DMS153 (cell line): ENCODE measurements around the gene AIM2.
"Not testable (repeated sequence)": the region's sequence is repeated elsewhere in the genome, so short reads cannot be mapped to it uniquely, and the experiment has no call there.

ENCODE experiments used
- DNase-seq: peaks from one replicate; lab custom pipeline; 2025; lab: John Stamatoyannopoulos, UW

Gene AIM2

DNA sequence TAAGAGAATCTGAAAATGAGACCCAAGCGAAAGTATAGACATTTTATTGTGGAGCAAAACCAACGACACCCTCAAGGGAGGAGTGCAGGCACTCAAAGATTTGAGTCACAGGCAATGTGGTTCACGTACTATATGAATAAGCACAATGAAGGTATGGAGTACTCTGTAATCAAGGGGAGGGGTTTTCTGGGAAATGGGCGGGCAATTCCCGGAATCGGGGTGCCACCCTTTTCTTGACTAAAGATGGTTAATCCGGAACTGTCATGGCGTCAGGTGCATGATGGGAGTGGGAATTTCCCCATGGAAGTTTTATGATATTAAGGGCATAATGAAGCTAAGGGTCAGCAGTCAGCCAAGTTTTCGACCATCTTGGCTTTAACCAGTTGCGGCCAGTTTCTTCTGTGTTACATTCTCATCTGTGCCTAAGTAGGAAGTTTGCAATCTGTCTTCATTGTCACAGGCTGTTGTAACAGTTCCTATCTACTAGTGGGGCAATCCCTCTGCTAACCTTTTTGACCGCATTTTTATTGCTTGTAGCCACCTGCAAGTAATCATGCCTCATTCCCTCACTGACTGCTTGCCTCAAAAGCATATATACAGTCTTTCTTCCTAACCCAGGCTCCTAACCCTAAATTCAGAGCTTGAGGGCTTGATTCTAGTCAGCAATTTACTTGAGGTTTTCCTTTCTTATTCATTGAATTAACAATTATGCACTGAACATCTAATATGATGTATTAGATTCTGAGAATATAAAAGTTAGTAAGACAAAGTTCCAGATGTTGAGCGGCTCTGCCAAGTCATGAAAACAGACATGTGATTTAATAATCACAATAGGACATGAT, 775 bp upstream of the AIM2 start:
- no peak for DNase-seq

DNA sequence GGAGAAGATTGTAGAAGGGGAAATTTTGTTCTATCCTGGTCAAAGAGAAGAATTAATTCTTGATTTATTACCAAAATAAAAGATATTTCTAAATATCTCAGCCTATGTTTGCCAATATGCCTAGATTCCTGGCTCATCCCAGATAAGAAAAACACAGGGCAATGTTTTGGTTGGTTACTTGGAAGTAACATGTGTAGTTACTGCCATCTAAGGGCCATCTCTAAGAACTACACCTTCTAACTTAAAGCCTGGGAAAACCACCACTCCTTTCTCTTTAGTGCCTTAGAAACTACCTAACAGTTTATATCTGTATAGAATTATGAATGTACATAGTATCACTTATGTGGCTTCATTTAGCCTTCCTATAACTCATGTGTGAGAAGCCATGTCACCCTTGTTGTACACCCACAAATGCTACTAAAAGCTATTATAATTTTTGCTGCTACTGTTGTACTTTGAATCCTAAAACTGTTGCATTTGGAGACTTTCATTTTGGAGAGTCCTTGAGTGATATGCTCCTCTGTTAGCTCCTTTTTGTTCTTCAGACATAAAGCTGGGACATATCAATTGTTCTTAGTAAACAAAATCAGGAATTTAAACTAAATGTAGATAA, 4.5 kb downstream of the AIM2 start:
- DNase-seq, result peak; percentile 70

DNA sequence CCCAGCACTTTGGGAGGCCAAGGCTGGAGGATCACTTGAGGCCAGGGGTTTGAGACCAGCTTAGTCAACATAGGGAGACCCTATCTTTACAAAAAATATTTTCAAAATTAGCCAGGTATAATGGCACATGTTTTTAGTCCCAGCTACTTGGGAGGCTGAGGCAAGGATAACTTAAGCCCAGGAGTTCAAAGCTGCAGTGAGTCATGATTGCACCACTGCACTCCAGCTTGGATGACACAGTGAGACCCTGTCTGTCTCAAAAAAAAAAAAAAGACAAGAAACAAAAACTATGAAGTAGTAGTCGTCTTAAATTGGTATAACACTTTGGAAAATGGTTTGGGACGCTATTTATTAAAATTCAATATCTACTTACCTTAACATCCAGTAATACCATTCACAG, 7.7 kb downstream of the AIM2 start:
- DNase-seq, result no peak

DNA sequence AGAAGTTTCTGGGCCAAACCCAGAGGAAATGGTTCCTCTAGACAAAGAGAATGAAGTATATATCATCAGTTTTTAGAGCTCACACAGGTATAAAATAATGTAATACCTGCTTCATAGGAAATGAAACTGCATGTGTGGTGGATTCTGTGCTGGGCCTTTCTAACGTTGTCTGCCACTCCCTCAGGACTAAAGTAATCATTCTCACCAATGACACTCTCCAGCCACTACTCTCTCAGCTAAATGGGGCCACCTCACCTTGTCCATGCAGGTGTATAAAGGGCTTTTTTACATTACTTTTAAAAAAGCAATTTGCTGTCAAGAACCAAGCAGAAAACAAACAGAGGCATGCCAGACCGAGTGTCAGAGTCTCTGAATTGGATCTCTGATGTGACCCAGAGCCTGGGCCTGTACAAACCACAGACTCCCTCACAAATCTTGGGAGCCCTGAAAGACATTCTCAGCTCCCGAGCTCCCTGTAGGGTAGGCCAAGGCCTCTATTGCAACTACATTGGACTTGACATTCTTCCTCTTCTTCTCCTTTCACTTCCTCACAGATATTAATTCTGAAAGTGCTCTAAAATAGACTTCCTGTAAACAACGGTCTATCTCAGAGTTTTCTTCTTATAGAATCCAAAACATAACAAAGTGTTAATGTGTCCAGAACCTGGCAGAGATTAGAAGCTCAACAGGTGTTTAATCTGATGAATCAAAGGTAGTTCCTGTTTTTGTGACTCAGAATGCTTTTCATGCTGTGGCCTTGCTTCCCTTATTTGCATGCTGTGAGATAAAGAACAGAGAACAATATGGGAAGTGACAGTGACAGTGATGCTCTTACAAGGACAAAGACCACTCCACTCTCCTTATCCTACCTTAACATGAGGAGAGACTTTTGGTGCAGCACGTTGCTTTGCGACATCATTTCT, 8.6 kb downstream of the AIM2 start:
- DNase-seq, result no peak

DNA sequence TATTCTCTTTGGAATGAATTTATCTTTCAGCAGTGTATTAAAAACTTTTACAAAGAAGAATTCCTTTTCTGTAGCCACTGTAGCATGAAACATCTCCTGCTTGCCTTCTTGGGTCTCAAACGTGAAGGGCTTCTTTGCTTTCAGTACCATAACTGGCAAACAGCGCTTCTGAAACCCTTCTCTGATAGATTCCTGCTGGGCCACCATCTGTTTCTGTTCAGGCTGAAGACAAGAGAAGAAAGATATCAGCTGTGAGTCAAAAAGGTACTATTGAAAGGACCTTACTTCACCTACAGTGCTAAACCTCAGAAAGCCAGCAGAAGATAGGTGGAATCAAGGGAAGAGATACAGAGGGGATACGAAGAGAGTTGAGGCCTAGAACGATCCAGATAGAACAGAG, 10.5 kb downstream of the AIM2 start:
- DNase-seq, result no peak

DNA sequence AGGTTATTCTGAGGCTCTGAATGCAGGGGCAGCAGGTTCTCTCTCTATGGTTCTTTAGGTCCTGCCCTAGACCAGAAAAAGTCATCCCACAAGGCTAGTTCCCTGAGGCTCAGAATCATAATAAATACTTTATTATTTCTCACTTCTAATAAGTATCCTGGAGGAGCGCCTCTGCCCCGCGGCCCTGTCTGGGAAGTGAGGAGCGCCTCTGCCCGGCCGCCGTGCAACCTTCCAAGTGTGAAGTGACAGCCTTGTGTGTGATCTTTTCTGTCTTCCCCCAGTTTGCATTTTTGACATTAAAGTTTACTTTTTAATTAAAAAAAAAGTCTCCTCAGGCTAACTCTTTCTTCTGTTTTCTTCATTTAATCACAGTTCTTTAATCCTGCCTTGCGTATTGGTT, 11.5 kb downstream of the AIM2 start:
- no peak for DNase-seq

DNA sequence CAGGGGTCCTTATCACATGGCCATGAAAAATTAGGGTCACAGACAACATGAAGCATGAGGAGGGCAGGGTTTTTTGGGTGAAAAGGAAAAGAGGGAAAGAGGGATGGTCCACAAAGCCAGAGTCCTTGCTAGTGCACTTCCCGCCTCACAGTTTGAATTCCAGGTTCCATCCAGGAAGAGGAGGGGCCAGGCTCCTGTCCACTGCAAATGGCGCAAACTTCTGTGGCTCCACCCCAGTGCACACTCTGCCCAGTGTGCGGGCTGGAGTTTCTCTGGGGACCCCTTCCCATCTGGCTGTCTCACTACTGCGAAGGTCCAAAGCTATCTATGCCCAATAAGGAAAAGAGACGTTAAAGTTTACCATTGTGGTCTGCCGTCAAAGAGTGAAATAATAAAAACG, 17.8 kb downstream of the AIM2 start:
- no peak for DNase-seq

DNA sequence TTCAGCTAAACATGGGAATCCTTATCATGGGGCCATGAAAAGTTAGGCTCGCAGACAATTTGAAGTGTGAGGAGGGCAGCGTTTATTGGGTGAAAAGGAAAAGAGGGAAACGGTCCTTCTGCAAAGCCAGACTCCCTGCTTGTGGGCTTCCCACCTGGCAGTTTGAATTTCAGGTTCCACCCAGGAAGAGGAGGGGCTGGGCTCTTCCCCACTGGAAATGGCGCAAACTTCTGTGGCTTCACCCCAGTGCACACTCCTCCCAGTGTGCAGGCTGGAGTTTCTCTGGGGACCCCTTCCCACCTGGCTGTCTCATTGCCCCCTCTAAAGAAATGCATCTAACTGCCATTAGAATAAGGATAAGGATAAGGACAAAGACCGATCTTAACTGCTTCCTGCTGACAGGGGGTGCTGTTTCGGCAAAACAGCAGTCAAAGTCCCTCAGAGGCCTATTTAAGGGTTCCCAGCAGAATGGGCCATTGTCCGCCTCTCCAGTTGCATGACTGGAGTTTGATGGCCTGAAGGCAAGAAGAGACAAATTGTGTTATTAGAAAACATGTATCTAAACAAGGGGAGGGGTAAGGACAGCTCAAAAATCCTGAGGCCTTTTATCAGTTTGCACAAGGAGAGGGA, 20.4 kb downstream of the AIM2 start:
- DNase-seq, result no peak

DNA sequence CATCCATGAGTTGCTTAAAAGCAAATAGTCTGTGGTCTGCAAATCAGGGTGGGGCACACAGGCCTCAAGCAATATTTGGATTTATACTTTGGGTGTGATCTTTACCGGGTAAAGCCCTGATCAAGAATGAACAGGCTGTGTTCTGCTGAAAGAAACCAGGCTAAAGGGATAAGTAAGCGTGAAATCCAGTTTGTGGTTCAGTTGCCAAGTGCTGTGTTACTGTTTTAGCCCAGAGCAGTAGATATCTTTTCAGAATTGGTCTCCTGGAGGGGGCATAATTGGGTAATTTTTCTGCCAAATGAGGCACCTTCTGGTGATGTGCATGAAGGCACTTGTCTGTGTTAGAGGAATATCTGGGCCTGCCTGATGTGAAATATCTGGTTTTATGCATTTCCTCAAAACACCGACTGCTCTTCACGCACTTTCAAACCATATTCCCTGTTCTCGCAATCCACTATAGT, 21.4 kb downstream of the AIM2 start:
- DNase-seq, result no peak

DNA sequence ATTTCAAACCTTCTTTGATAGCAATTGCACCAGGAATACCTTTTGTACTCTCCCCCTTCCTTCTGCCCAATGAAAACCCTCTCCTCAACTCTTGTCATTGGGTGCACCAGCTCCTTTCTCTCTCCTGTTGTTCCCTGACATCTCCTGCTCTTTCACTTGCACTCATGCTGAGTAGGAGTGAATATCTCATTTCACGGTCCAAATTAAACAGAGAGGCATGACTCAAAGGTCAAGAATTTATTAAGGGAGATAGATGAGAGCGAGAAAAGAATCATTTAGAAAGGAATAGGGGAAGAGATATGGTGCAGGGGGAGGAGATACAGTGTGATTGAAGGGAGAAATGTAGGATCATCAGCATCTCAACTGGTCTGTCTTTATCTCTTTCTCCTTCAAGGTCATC, 22.1 kb downstream of the AIM2 start:
- no peak for DNase-seq

DNA sequence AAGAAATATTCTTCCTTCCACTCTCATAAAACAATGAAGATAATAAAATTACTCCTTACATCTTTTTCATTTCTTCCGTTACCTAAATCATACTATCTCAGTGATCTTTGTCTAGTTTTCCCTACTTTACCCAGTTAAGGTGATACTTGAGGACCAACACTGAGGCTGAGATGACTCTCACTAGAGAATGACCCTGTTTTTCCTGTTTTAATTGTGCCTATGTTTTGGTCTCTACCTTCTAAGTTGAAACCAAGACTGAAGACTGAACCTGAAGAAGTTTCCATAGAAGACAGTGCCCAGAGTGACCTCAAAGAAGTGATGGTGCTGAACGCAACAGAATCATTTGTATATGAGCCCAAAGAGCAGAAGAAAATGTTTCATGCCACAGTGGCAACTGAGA, 25.1 kb downstream of the AIM2 start:
- no peak for DNase-seq

DNA sequence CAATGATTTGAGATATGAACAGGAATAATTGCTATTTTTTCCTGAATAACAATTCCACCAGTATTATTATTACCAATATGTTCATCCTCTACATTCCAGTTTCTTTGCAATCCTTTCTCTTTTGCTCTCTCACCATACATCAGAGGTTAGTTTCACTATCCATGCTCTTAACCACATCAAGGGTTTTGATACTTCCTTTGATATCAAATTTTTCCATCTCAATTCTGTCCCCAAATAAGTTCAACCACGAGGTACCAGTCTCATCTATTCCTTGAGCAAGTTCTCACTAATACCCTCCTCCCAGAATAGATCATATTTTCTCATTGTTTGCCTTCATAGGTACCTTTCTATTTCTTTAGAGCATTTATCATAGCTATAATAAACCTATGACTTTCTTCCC, 30.1 kb downstream of the AIM2 start:
- DNase-seq, result not testable (repeated sequence)

DNA sequence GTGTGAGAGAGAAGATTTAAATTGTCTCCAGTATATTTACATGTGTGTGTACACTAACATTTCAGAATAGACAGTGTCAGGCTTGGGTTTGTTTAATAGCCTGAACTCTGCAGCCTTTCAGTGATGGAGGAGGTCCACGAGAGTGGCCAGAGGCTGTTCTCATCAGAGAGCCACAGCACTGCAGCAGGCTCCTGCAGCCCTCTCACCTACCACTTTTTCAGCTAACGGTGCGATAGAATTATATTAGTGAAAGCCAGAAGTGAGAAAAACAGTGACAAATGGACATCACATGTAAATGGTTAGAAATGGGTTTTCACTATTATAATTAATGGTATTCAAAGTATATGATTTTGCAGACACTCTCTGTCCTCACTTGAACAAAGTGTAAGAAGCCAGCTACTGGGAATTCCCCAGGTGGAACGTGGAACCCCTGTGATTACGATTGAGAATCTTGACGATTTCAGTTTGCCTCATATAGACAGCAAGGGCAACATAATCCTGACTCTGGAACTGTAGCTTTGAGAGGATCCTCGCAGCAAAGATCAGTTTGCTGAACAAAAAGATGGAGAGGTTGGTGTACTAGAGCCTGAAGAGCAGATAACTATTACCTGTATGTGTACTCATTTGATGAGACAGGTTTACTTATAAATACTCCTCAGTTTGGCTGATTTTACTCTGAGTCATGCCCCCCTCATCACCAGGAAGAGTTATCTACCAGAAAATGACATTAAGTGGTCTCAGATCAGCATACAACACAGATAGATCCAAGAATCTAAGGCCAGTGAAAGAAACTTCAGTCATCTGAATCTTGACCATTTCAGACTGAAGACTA, 35.5 kb downstream of the AIM2 start:
- no peak for DNase-seq

DNA sequence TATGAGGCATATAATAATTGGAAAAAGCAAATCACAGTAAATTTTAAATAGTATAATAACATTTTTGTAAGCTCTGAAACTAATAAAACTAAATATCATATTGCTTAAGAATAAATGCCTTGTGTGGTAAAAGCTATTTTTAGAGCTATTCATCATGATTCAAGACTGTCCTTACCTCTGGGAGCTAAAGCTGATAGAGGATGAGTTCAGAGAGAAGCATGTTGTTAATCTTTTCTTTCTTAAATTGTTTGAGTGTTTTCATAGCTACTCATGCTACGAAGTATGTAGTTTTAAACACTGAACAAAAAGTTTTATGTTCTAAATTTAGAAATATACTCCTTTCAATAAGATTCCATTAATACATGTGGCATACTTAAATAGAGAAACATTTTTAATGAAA, 36.4 kb downstream of the AIM2 start:
- no peak for DNase-seq

DNA sequence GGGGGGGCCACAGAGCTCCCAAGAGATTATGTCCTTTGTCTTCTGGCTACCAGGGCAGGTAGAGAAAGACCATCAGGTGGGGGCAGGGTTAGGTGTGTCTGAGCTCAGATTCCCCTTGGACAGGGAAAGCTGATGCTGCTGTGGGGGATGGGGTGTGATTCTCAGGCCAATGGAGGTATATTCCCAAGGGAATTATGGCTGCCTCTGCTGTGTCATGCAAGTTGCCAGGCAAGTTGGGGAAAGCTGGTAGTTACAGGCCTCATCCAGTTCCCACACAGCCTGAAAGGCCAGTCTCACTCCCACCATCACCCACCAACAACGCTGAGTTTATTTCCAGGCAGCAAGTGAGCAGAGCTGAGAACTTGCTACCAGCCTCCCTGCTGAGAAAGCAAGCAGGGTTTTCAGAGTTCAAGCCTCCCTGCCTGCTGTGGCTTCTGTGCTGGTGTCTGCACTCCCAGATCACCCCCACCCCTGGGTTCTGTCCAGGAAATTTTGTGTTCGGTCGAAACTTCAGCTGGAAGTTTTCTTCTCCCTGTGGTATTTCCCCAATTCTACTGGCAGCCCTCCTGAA, 45.6 kb downstream of the AIM2 start:
- DNase-seq, result peak; percentile 50

DNA sequence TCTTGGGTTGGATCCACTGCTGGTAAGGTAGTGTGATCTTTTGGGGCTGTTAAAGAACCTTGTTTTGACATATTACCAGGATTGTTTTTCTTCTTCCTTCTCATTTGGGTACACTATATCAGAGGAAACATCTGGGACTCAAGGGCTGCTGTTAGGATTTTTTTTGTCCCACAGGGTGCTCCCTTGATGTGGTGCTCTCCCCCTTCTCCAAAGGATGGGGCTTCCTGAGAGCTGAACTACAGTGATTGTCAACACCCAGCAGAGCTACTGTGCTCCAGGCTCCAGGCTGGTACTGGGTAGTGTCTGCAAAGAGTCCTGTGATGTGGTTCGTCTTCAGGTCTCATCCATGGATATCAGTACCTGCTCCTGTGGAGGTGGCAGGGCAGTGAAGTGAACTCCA, 46.3 kb downstream of the AIM2 start:
- no peak for DNase-seq

DNA sequence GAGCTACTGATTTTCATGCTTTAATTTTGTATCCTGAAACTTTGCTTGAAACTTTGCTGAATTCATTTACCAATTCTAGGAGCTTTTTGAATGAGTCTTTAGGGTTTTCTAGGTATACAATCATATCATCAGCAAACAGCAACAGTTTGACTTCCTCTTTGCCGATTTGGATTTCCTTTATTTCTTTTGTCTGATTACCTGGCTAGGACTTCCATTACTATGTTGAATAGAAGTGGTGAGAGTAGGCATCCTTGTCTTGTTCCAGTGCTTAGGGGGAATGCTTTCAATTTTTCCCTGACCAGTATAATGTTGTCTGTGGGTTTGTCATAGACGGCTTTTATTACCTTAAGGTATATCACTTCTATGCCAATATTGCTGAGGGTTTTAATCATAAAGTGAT, 49.7 kb downstream of the AIM2 start:
- not testable (repeated sequence) for DNase-seq

DNA sequence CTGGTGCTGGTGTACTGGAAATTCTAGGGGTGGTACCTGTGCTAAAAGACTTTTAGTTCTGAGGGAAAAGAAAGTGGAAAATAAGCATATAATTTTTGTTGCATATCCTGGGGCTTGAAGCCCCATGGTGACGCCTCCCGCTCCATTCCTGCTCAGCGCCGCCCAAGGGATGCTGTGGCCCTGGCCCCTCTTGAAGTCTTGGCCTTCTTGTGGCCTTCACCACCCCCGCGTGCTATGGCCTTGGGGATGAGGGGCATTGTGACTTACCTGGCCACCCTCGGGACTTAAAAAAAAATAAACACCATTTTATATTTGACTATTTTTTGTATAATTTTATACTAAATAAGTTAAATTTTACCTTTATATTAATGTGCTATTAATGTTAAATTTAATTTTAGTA, 51.5 kb downstream of the AIM2 start:
- no peak for DNase-seq

DNA sequence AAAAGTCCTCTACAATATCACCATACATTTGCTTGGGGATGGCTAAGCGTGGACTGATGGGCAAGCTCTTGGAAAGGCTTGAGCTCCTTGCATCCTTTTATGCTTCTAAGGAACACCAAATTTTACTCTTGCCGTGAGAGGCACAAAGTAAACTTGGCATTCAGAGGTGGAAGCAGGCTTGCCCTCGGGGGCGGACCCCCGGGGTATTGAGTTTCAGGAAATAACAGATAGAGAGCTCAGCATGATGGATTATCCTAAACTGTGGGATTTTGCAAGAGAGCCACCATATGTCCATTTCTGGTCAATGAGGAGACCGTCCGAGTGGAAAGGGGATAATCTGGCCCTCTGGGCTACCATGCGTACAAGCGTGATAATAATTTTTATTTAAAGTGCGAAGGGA, 52.8 kb downstream of the AIM2 start:
- DNase-seq, result no peak

DNA sequence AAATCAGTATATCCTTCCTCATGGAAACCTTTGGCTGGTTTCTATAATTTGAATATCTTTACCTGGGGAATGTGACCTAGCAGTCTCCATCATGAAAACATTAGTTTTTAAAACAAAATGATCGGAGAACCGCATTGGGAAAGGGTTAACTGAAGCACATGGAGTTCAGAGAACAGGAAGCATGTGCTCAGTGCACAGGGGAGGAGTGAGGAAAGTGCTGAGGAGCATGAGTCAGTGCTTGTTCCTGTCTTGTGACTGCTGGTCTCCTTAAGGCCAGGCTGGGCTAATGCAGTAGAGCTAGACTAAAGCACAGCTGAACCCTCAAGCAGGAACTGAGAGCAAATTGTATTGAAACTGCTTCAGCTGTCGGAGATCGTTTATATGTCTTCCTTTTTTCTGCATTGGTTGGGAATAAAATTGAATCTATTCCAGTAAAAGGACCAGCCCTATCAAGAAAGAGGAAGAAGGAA, 61.1 kb downstream of the AIM2 start:
- no peak for DNase-seq

DNA sequence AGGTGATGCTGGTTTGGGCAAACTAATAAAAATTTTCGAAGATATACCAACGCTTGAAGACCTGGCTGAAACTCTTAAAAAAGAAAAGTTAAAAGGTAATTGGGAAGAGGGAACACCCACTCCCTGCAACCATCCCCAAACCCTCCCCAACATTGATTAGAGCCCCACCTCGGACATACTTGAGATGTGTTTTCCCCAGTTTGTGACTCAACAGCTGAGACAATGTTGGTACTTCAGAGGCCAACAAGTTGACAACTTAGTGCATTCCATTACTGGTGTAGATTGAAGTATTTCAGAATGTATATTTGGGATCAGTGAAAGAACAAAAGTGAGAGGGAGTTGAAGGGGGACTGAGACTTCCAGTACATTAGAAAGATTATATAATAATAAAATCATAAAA, 61.7 kb downstream of the AIM2 start:
- DNase-seq, result no peak
